Right lobe of liver (tissue), 6 donors: ENCODE results near the gene SLC31A1. TPM values are rescaled to one million over a fixed set of nuclear protein-coding genes. Genes with fewer than 3 reads are reported as not detected.
"Not testable (repeated sequence)": the region's sequence is repeated elsewhere in the genome, so short reads cannot be mapped to it uniquely, and the experiment has no call there.

Experiments used
- ATAC-seq, 4 donors: fragments of 200-7000 bp; cut with Tn5 transposase; one replicate each; pipeline ENCODE4 v1.9.1; 2020; ENCODE audit warnings: mild to moderate bottlenecking in 4 of 4, moderate library complexity in 4 of 4
- DNase-seq, 3 donors: peaks; one replicate each; pipeline ENCODE4 v3.0.0-alpha.2; 2020
- H3K27ac ChIP-seq, 3 donors: fragments of 200-600 bp; one replicate each; pipeline ENCODE4 v1.8.0; 2022
- H3K27me3 ChIP-seq, 2 donors: fragments of 200-600 bp; one replicate each; pipeline ENCODE4 v1.8.0; 2022
- H3K36me3 ChIP-seq, 4 donors: fragments of 200-600 bp; sonication (generic) in 1 of 4; one replicate each; pipeline versions ENCODE4 v1.5.1 to v1.8.0; 2017 to 2022; ENCODE audit warnings: control low read depth in 1 of 4
- H3K4me1 ChIP-seq, 4 donors: fragments of 200-600 bp; sonication (generic) in 1 of 4; one replicate each; pipeline versions ENCODE4 v1.5.1 to v1.8.0; 2017 to 2022; ENCODE audit warnings: control low read depth in 1 of 4
- H3K4me3 ChIP-seq, 3 donors: fragments of 200-600 bp; one replicate each; pipeline ENCODE4 v1.8.0; 2022
- H3K9me3 ChIP-seq, 4 donors: fragments of 200-600 bp; sonication (generic) in 1 of 4; one replicate each; pipeline versions ENCODE4 v1.5.1 to v1.8.0; 2017 to 2022; ENCODE audit warnings: control low read depth in 1 of 4
- POLR2A ChIP-seq: fragments of 450-650 bp; IDR thresholded peaks from one replicate; pipeline ENCODE4 v1.6.1; 2017; ENCODE audit warnings: antibody characterized with exemption, mild to moderate bottlenecking
- WGBS: methylation state at CpG from one replicate; pipeline ENCODE4 v1.1.6; 2018; ENCODE audit warnings: low coverage, low lambda C conversion rate; ENCODE audit not compliant: insufficient coverage; ENCODE audit errors: missing lambda C conversion rate; 5-methylcytosine and 5-hydroxymethylcytosine counted together
- intact Hi-C, 2 donors: fragments of 100-400 bp; cut with DNase I; formaldehyde crosslinking; loops; one replicate each; pipeline versions ENCODE4 v1.11.2 to v1.14.1; 2022
- total RNA-seq, 6 experiments: library from RNA; depleted of rRNA in 2 of 6; stranded (reverse); fragments of >200 nt in 2 of 6; fragmentation: NEBNext Ultra II Directional in 3 of 6; extraction: Animal tissue kit (Norgen Biotek cat#: 25700) in 3 of 6; gene quantifications; one replicate each; pipeline versions ENCODE4 v1.1.0 to v1.2.4, GENCODE V29; 2016 to 2023
- TF ChIP-seq, protein P1 (sequence below), 4 donors: fragments of 200-600 bp in 3 of 4; fragments of 450-650 bp in 1 of 4; IDR thresholded peaks; one replicate each; pipeline versions ENCODE4 v1.5.1 to v1.8.0; 2016 to 2022; ENCODE audit warnings: antibody characterized with exemption in 4 of 4, mild to moderate bottlenecking in 2 of 4
- donor health status: DM: no; HTN: yes; CAD: no.
- donor health status: DM: no; HTN: no; CAD: no.
- donor health status: DM: no; HTN: no; CAD: no.
- donor health status: DM: no; HTN: yes; CAD: no.
- donor health status: DM: no; HTN: yes; CAD: no.

SLC31A1 gene
- total RNA-seq, 6 experiments from 2014 or later: 48.0 to 92.6 (median 71.5) TPM

DNA sequence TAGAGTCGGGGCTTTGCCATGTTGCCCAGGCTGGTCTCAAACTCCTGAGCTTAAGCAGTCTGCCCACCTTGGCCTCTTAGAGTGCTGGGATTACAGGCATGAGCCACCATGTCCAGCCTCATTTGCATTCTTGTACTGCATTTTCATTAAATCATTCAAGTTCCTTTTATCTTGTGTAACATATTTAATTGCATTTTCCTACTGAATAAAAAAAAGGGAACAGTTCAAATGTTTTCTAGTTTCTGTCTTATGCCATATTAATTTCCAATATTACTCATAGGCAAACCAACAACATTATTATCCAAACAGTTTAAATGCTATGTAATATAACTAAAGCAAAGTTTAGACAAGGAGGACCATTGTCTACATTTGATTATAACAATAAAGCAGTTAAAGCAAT, 6.1 kb downstream of the SLC31A1 start:
- H3K4me1 ChIP-seq: peaks cover 0 to 66% (median 16%) of the 10 kb centered on the region in 4 donors
- intact Hi-C loops: no loop called here
- peak overlapping the region in 1 of 3 donors; percentile 24 for H3K27ac ChIP-seq
- H3K36me3 ChIP-seq: peaks cover 0 to 7% (median 0%) of the 10 kb centered on the region in 4 donors
- TF ChIP-seq, protein P1, sequence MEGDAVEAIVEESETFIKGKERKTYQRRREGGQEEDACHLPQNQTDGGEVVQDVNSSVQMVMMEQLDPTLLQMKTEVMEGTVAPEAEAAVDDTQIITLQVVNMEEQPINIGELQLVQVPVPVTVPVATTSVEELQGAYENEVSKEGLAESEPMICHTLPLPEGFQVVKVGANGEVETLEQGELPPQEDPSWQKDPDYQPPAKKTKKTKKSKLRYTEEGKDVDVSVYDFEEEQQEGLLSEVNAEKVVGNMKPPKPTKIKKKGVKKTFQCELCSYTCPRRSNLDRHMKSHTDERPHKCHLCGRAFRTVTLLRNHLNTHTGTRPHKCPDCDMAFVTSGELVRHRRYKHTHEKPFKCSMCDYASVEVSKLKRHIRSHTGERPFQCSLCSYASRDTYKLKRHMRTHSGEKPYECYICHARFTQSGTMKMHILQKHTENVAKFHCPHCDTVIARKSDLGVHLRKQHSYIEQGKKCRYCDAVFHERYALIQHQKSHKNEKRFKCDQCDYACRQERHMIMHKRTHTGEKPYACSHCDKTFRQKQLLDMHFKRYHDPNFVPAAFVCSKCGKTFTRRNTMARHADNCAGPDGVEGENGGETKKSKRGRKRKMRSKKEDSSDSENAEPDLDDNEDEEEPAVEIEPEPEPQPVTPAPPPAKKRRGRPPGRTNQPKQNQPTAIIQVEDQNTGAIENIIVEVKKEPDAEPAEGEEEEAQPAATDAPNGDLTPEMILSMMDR (IDR thresholded peaks at IDR 0.05): no peak
- TF ChIP-seq POLR2A: no peak
- no peak for ATAC-seq
- no peaks in the 10 kb centered on the region for H3K9me3 ChIP-seq
- DNase-seq: no peak
- no peak overlapping the region for H3K4me3 ChIP-seq
- H3K27me3 ChIP-seq: no peaks in the 10 kb centered on the region
- 80% methylated on average over 1 of the region's 1 CpG for WGBS

DNA sequence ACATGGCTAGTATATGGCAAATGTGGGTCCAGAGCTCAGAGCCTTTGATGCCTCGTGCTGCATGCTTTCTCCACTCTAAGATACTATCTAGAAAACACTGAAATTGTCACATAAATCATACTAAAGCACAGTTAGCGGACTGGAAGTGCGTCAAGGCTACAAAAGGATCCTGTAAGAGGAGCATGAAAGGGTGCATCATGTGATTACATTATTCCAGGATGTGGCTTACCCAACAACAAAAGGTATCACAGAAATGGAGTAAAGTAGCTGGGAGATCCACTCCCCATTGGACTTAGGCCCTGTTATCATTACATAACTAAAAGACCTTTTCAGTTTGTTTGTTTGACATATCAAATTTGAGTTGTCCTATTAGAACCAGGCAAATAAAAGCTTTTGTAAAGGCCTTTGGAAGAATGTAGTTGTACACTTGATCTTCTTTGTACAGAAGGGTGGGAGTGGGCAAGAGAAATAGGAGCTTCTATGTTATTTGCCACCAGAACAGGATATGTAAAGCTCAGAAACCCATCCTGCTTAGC, 6.9 kb downstream of the SLC31A1 start:
- peaks cover 0 to 7% (median 0%) of the 10 kb centered on the region in 4 donors for H3K36me3 ChIP-seq
- TF ChIP-seq POLR2A: no peak
- TF ChIP-seq, protein P1 (IDR thresholded peaks at IDR 0.05): no peak
- peaks cover 0 to 68% (median 16%) of the 10 kb centered on the region in 4 donors for H3K4me1 ChIP-seq
- DNase-seq (no peak), ATAC-seq (peak; percentile 48 to 74 (median 58))
- intact Hi-C loops: no loop called here
- no peak overlapping the region for H3K4me3 ChIP-seq
- 29% methylated on average over 3 of the region's 3 CpGs for WGBS
- H3K27me3 ChIP-seq: no peaks in the 10 kb centered on the region
- H3K9me3 ChIP-seq: no peaks in the 10 kb centered on the region
- H3K27ac ChIP-seq: peak overlapping the region in 2 of 3 donors; percentile 7 to 24

- H3K27me3 ChIP-seq: no peaks in the 10 kb centered on the region
- no peaks in the 10 kb centered on the region for H3K9me3 ChIP-seq
- TF ChIP-seq POLR2A: no peak
- TF ChIP-seq, protein P1 (IDR thresholded peaks at IDR 0.05): no peak
- no peaks in the 10 kb centered on the region for H3K36me3 ChIP-seq
- H3K4me3 ChIP-seq: no peak overlapping the region
- ATAC-seq (no peak), DNase-seq (no peak)
- H3K4me1 ChIP-seq: peaks cover 0 to 73% (median 22%) of the 10 kb centered on the region in 4 donors
- intact Hi-C loops: no loop called here
- no peak overlapping the region for H3K27ac ChIP-seq
- 100% methylated on average over 2 of the region's 2 CpGs for WGBS
Observed at GRCh38 chr9:113231701-113232100, 10.4 kb downstream of the SLC31A1 start.

GRCh38 chr9:113235701-113236255, 14.4 kb downstream of the SLC31A1 start:
- H3K36me3 ChIP-seq, intact Hi-C loops, H3K27me3 ChIP-seq, H3K9me3 ChIP-seq, H3K4me3 ChIP-seq: not testable (repeated sequence)
- DNase-seq (peak in 2 of 3 donors; percentile 49 to 68), ATAC-seq (peak in 3 of 4 donors; percentile 6 to 22 (median 17))
- H3K27ac ChIP-seq: peak overlapping the region in 2 of 3 donors; percentile 16 to 51
- H3K4me1 ChIP-seq: peaks cover 0 to 81% (median 26%) of the 10 kb centered on the region in 4 donors
- 19% methylated on average over 10 of the region's 10 CpGs for WGBS

DNA sequence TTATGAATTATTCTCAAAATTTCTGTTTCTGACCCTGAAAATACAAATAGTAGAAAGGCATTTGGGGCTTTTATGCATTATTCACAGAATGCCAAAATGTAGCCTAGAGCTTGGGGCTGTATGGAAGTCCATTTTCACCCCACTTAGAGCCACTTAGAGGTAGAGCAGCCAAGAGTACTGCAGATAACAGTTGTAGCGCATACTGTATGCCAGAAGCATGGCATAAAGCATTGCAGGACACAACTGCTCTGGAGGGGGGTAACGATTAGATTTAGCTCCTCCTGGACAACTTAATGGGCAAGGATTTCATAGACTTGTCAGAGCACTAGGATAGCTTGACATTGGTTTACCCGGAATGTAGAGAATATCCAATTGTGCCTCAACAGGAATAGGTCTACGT, 15.7 kb downstream of the SLC31A1 start:
- WGBS: 73% methylated on average over 4 of the region's 4 CpGs
- H3K36me3 ChIP-seq: no peaks in the 10 kb centered on the region
- intact Hi-C loops: no loop called here
- H3K4me1 ChIP-seq: peaks cover 0 to 74% (median 26%) of the 10 kb centered on the region in 4 donors
- ATAC-seq (no peak), DNase-seq (no peak)
- TF ChIP-seq POLR2A: no peak
- H3K27ac ChIP-seq: peak overlapping the region in 1 of 3 donors; percentile 72
- H3K9me3 ChIP-seq: no peaks in the 10 kb centered on the region
- no peak overlapping the region for H3K4me3 ChIP-seq
- no peaks in the 10 kb centered on the region for H3K27me3 ChIP-seq
